Renal cortical epithelial cell (primary cell): ENCODE results near the gene BTC. TPM values are rescaled to one million over a fixed set of nuclear protein-coding genes. Genes with fewer than 3 reads are reported as not detected.
"Not testable (repeated sequence)": the region's sequence is repeated elsewhere in the genome, so short reads cannot be mapped to it uniquely, and the experiment has no call there.

Experiments used
- DNase-seq: peaks from one replicate; pipeline ENCODE4 v3.0.0-alpha.2; 2011; ENCODE audit warnings: low read depth
- total RNA-seq: library from RNA; depleted of rRNA; stranded (reverse); fragments of >200 nt; gene quantifications from 2 replicates; pipeline ENCODE4 v1.2.3, GENCODE V29; 2014

The BTC gene
- total RNA-seq, 1 donor from 2014 or later = 8.9 TPM

DNA sequence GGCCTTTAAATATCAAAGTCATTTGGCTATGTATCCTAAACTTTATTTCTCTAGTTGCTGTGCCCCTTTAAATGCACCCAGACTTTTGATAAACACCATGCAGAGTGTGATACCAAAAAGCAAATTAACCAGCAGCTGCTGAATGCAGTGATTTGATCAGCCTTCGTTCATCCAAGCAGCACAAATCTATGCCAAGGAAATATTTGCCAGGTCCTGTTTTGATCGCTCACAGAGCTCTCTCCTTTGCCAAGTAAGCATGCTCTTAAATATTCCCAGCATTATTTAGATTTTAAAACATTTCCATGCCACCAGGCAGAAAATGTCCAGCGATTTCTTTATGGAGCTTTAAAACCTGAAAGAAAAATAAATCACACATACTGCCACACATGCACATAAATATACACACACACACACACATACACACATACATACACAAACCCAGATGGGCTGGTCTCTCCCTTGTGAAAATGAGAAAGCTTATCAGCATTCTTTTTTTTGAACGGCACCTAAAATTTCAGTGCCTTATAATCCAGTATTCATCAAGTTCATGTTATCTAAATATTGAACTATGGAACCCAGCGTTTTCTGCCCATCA lies 35.7 kb downstream of the BTC start:
- no peak for DNase-seq

DNA sequence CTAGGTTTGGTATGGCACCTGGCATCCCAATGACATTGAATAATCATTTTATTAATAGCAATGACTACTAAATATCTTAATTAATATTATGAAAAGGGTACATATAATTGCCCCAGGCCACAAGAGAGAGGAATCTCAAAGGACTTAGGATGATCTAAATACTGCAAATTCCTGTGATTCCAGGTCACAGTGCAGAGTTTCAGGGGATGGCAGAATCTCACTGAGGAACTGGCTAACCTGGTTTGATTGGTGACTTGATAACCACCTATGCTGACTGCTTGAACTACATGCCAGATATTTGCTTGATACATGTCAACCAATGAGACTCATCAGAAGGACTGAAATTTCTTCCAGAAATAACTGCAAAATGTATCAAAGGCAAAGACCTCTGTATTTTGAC lies 37.2 kb downstream of the BTC start:
- no peak for DNase-seq

DNA sequence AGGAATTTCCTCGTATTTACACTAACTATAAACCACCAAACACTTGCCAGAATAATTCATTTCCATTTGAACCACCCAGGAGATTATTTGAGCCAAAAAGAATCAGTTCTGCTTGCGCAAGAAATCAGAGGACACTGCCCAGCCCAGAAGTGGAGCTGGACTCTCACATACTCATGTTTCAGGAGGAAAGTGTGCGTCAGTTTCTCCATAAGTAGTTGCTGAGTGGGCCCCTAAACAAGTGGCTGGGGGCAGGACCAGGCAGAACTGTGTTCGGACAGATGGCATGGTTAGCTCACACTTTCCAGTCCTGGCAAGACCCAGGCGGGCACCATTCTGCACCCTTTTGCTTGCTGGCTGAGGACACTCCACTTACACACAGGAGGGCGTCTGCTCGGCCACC lies 38.8 kb downstream of the BTC start:
- DNase-seq = no peak

DNA sequence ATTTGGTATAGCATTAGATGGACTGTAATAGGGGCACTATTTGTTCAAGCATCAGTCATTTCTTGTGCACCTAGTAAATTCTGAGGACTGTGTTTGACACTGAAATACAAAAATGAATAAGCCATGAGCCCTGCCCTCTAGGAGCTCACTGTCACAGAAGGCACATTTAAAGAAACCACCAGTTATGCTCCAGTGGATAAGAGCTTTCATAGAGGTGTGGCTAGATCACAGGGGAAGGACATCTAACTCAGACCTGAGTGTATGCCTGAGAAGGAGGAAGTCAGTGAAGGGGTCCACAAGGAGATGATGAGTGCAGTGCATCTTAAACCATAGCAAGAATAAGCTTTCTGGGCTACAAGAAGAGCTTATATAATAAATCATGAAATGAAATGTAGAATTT lies 40.1 kb downstream of the BTC start:
- peak; percentile 14 for DNase-seq

DNA sequence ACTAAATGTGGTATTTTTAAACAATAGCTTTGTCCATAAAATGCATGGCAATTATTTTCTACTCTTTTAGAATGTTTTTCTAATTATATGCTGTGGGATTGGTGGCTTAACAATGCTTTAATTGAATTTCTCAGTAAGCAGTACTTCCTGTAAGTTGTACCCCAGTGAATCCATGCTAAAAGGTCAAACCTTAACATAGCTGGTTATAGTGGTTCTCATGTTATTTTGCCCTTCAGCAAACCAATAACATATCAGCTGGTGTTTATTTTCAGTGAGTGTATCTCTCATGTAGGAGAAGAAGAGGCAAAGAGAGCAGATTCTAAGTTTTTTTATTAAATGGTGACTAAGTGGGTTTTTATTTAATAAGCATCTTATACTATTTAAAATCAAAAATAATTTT lies 41.5 kb downstream of the BTC start:
- DNase-seq = no peak

DNA sequence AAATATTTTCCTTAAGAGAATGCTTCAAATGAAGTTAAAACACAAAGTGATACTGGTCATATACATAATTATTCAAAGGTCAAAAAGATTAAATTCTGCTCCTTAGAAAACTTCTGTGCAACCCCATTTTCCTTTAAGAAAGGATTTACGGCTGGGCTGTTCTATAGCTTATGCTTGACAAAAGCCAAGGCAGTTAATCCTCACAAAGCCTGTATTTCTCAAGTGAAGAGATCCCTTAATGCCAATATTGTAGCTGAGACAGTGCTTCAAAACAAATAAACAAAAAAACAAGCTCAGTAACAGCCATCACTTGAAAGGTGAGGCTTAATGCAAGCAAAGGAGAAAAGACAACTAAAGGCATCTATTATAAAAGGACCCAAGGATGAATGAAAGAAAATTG lies 42.5 kb downstream of the BTC start:
- no peak for DNase-seq

DNA sequence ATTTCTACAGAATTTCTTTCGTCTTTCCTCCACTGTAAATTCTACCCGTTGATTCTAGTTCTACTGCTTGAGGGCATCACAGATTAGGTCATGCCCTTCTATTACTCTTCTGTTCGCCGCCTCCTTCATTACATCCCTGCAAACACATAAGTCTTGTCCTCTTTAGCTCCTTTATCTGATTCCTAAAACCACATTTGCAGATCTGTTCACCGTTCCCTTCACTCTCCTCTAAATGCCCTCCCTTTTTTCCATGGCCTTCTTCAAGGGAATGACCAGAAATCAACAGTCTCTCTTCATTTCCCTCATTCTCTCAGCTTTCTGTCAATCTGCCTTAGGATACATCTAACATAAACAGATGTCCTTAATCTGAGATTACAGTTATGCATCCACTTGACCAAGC lies 43.1 kb downstream of the BTC start:
- DNase-seq = no peak

DNA sequence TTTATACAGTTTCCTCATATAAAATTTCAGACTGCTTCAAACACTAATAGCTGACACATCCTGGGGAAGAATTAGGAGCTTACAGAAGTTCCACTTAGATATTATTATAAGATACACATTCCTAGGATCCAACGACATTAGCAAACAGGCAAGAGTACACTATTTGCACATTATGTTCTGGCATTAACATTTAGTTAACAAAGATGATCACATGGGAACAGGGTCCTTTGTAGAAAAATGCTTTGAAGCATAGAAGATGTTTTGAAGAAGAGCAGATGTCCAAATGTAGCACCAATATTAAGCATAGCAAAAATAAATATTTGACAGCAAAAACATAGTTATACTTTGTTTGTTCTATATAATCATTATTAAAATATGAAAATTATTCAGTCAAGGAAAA lies 52.1 kb downstream of the BTC start:
- DNase-seq = no peak

DNA sequence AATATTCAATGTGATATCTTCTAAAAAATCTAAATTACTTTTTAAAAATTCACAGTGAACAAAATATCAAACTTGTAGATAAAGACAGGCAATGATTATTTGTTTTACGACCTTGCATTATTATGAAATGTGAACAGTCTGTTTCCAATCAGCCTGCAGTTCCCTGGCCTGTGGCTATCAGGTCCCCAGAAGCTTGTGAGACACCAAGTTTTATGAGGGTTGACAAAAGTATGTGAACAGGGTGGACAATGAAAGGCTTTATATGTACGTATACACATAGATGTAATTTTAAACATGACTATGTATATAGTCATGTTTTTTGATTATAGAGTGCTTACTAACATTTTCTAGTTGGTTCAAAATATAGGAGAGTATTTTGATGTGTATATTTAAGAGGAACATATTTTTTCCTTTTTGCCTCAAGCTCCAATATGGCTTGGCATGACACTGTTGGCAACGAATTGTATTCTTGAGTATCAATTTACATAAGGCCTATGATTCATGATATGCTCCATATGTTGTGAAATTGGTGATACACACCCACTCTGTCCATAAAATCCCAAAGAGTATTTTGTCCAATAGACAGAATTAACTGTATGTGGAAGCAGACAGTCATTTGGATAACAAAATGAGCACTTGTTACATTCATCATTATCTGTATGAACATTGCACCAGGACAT lies 55.7 kb downstream of the BTC start:
- DNase-seq = no peak

DNA sequence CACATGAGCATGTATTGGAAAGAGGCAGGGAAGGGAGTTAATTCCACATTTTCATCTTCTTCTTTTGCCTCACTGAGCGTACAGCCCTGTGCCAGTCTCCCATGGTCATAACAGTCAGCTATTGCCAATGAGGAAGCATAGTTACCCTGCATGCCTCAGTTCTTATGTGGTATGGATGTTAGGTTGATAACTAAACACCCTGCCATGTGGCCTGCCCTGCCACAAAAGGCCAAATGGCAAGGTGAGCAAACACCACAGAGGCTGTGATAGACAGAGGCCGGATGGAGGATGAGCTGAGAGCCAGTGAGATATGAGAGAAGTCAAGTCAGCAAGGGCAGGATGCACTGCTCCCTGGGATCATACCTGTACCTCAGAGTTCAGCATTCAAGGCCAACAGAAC lies 59.3 kb downstream of the BTC start:
- DNase-seq = no peak

DNA sequence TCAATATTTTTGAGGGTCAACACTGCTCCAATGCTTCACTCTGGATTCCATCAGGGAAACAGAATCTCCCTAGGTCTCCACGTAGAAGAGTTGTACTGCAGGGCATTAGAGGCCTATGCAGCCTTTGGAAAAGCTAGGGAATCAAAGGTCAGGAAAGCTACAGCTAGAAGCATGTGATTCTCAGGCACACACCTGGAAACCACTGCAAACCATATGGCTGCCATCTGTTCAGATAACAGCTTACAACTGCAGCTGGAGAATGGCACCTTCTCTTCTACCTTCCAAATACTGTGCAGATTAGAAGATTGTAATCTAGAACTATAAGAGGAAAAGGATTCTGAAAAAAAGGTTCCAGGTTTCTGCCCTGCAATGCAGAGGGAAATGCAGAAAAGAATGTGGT lies 60.6 kb downstream of the BTC start:
- no peak for DNase-seq

DNA sequence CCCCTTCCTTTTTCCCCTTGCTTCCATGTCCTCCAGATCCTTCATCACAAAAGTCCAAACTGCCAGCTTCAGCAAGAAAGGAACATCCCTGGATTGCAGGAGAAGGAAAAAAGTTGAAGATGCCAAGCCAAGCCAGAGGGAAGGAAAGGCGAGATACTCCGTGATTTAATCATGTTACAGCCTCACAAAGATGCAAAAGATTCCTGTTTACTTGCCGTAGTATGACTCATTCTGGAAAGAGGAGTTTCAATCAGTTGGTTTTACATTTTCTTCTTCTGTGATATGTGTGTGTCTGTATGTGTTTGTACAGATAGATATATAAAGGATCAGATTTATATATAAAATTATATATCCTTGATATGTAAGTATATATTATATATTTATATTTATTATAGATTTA lies 69.3 kb downstream of the BTC start:
- no peak for DNase-seq

DNA sequence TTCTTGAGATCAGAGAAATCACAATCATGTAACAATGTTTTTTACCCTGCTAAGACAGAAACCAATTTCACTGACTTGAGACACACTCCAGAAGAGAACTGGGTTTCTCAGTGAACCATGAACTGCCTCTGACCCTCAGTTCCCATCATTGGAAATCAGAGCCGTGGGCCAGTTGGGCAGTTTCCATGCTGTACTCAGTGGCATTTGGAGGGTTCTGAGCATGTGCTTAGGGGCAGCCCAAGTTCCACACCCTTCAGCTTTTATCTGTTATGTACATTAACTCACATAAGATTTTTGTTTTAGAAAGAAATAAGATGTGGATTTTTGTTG lies 77.9 kb downstream of the BTC start:
- peak; percentile 71 for DNase-seq

DNA sequence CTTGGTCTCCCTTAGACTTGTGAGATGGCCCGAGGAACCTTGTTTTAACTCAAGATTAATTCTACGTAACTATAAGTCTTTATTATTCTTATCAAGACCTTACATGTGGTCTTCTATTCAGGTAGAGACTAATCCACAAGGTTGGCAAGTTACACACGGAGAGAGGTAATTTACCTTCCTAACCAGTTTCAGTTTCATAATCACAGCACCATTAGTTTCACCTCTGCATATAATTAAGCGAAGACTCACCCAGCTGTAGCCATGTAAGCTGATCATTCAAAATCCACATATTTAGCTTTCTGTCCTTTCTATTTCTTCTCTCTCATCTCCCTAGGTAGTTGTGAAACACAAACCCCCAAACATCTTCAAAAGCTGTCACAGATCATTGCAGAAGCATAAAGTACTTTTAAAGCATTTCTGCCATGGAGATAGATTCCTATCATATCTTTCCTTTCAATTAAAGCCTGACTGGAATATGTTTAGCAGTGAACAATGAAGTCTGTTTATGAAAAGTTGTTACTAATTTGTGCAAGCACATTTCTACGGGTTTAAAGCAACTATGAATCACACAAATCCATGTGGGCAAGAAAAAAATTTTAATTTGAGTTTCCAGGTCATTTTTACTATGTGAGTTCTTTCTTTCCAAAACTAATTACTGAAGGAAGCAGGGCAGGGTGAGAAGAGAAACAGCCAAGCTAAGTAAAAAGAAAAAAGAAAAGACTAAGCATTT lies 78.5 kb downstream of the BTC start:
- peak; percentile 84 for DNase-seq

DNA sequence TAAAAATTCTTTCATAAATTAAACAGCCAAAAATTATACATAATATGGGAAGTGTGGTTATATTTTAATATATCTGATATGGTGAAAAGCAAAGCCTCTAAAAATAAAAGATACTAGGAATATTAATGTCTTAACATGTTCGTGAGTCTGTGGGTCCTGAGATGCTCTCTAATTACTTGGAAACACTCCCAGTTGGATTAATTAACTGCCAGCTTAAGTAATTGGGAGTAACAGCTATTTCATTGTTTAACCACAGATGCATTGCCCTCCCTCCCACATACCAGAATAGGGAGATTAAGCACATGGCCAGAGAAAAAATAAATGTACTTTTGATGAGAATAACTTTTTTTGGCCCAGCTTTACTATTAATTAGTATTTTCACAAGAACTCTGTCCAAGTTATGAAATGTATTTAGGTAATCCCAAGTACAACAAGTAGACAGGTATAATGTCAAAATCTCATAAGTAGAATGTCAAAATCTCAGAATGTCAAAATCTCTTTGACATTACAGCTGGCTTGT lies 79.7 kb downstream of the BTC start:
- no peak for DNase-seq

DNA sequence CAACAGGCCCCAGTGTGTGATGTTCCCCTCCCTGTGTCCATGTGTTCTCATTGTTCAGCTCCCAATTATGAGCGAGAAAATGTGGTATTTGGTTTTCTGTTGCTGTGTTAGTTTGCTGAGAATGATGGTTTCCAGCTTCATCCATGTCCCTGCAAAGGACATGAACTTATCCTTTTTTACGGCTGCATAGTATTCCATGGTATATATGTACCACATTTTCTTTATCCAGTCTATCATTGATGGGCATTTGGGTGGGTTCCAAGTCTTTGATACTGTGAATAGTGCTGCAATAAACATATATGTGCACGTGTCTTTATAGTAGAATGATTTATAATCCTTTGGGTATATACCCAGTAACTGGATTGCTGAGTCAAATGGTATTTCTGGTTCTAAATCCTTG lies 86.2 kb downstream of the BTC start:
- DNase-seq = not testable (repeated sequence)

Other genes starting within 250 kb of the BTC start
- gene PARM1, start 138.6 kb upstream of the BTC start, total RNA-seq = 0.05 and 0.35 TPM in 2 replicates